OCI-LY3 (cell line): Measurements from ENCODE around the gene TVP23A.
"Not testable (repeated sequence)": the region's sequence is repeated elsewhere in the genome, so short reads cannot be mapped to it uniquely, and the experiment has no call there.

Experiments
- H2AFZ ChIP-seq: fragments of 200-600, 300-600 bp; shearing (Covaris generic); 2 replicates; pipeline ENCODE4 v1.6.0; 2014; ENCODE audit warnings: antibody characterized with exemption, low read depth, low read length
- H3K27ac ChIP-seq: fragments of 200-600, 300-600 bp; sonication (generic); 2 replicates; pipeline ENCODE4 v1.5.1; 2014; ENCODE audit warnings: mild to moderate bottlenecking, low read length, moderate library complexity, mixed read lengths
- H3K27me3 ChIP-seq: fragments of 200-600, 300-600 bp; sonication (generic); 2 replicates; pipeline ENCODE4 v1.6.1; 2014; ENCODE audit warnings: low read depth, low read length, mixed read lengths
- H3K36me3 ChIP-seq: fragments of 200-600, 300-600 bp; sonication (generic); replicated peaks from 2 replicates; pipeline ENCODE3; 2014; ENCODE audit warnings: low read depth, low read length, mixed read lengths
- H3K4me1 ChIP-seq: fragments of 300-600, 200-600 bp; sonication (generic); 2 replicates; pipeline ENCODE4 v1.6.1; 2014; ENCODE audit warnings: low read length, mixed read lengths
- H3K4me2 ChIP-seq: fragments of 200-600, 300-600 bp; sonication (generic); 2 replicates; pipeline ENCODE4 v1.6.1; 2014; ENCODE audit warnings: low read length, mixed read lengths
- H3K4me3 ChIP-seq: fragments of 300-600, 200-600 bp; sonication (generic); 2 replicates; pipeline ENCODE4 v1.5.1; 2014; ENCODE audit warnings: antibody characterized with exemption, mild to moderate bottlenecking, low read length, moderate library complexity
- H3K79me2 ChIP-seq: fragments of 300-600, 200-600 bp; shearing (Covaris generic); 2 replicates; pipeline ENCODE4 v1.6.1; 2014; ENCODE audit warnings: mild to moderate bottlenecking, low read length, mixed read lengths
- H3K9ac ChIP-seq: fragments of 300-600, 200-600 bp; shearing (Covaris generic); 2 replicates; pipeline ENCODE4 v1.6.0; 2014; ENCODE audit warnings: mild to moderate bottlenecking, low read length, moderate library complexity
- H3K9me3 ChIP-seq: fragments of 200-600, 300-600 bp; shearing (Covaris generic); 2 replicates; pipeline ENCODE4 v1.6.1; 2014; ENCODE audit warnings: low read length, mixed read lengths; ENCODE audit not compliant: insufficient read depth
- H4K20me1 ChIP-seq: fragments of 200-600, 300-600 bp; sonication (generic); 2 replicates; pipeline ENCODE4 v1.6.1; 2016; ENCODE audit warnings: low read length, mixed read lengths; ENCODE audit not compliant: insufficient read depth
- CTCF ChIP-seq: fragments of 200-600, 300-600 bp; sonication (generic); IDR thresholded peaks from 2 replicates; pipeline ENCODE4 v1.5.1; 2014; ENCODE audit warnings: antibody characterized with exemption, low read length, low read depth
- EZH2phosphoT487 ChIP-seq: fragments of 200-600 bp; shearing (Covaris generic); IDR thresholded peaks from 2 replicates; pipeline ENCODE4 v1.6.1; 2018; ENCODE audit warnings: antibody characterized with exemption, mixed run types, low read depth

TVP23A gene

GRCh38 chr16:10805334-10805733 lies 13.3 kb downstream of the TVP23A start:
- peaks cover 63% of the 10 kb centered on the region for H3K4me1 ChIP-seq
- H3K9ac ChIP-seq, result peak overlapping the region; percentile 57
- no peak overlapping the region for H2AFZ ChIP-seq
- H3K9me3 ChIP-seq, result 0 out of 2 replicates have a peak, but pooled peaks cover 3% of the 10 kb centered on the region
- H3K79me2 ChIP-seq, result no peaks in the 10 kb centered on the region
- H3K36me3 ChIP-seq, result peaks cover 3% of the 10 kb centered on the region
- H3K27me3 ChIP-seq, result no peaks in the 10 kb centered on the region
- TF ChIP-seq EZH2phosphoT487, result no peak
- H3K4me3 ChIP-seq, result 0 out of 2 replicates have a peak overlapping the region, but pooled peaks have one; percentile 4
- H3K4me2 ChIP-seq, result peak overlapping the region; percentile 38
- peak overlapping the region; percentile 87 for H3K27ac ChIP-seq
- H4K20me1 ChIP-seq, result no peaks in the 10 kb centered on the region

- H4K20me1 ChIP-seq, result no peaks in the 10 kb centered on the region
- H3K4me3 ChIP-seq, result no peak overlapping the region
- no peak overlapping the region for H3K4me2 ChIP-seq
Measured at GRCh38 chr16:10799736-10800135, 18.9 kb downstream of the TVP23A start.

GRCh38 chr16:10791048-10791447 lies 27.5 kb downstream of the TVP23A start:
- Histone ChIP-seq H3K27me3 (no peaks in the 10 kb centered on the region), H3K79me2 (no peaks in the 10 kb centered on the region), H2AFZ (no peak overlapping the region), H3K4me1 (peaks cover 27% of the 10 kb centered on the region), H3K36me3 (no peaks in the 10 kb centered on the region), H3K4me3 (no peak overlapping the region), H3K4me2 (no peak overlapping the region), H3K27ac (no peak overlapping the region), H4K20me1 (no peaks in the 10 kb centered on the region), H3K9me3 (no peaks in the 10 kb centered on the region), H3K9ac (no peak overlapping the region)
- TF ChIP-seq EZH2phosphoT487 (no peak), CTCF (no peak)

More at GRCh38 chr16:10799736-10800135, 18.9 kb downstream of the TVP23A start:
- H3K4me1 ChIP-seq, result peaks cover 12% of the 10 kb centered on the region
- H3K27ac ChIP-seq, result no peak overlapping the region
- H3K27me3 ChIP-seq, result no peaks in the 10 kb centered on the region
- H3K9me3 ChIP-seq, result no peaks in the 10 kb centered on the region
- H2AFZ ChIP-seq, result no peak overlapping the region
- no peak for TF ChIP-seq EZH2phosphoT487
- TF ChIP-seq CTCF, result no peak
- H3K36me3 ChIP-seq, result peaks cover 2% of the 10 kb centered on the region
- no peak overlapping the region for H3K9ac ChIP-seq
- H3K79me2 ChIP-seq, result no peaks in the 10 kb centered on the region

- not testable (repeated sequence) for H3K4me2 ChIP-seq
Measured at GRCh38 chr16:10788630-10789029, 30.0 kb downstream of the TVP23A start.

GRCh38 chr16:10787304-10787703 lies 31.3 kb downstream of the TVP23A start:
- H3K36me3 ChIP-seq, result no peaks in the 10 kb centered on the region
- no peaks in the 10 kb centered on the region for H3K79me2 ChIP-seq
- peaks cover 20% of the 10 kb centered on the region for H3K4me1 ChIP-seq
- no peak overlapping the region; the same call in 1 of the 2 replicates for H3K9ac ChIP-seq
- peak overlapping the region; percentile 66; the same call in 1 of the 2 replicates for H2AFZ ChIP-seq
- H3K4me3 ChIP-seq, result peak overlapping the region; percentile 49
- no peaks in the 10 kb centered on the region for H3K9me3 ChIP-seq
- peak overlapping the region; percentile 53 for H3K4me2 ChIP-seq
- no peak for TF ChIP-seq EZH2phosphoT487
- no peak for TF ChIP-seq CTCF
- peak overlapping the region; percentile 43 for H3K27ac ChIP-seq
- no peaks in the 10 kb centered on the region for H4K20me1 ChIP-seq
- H3K27me3 ChIP-seq, result no peaks in the 10 kb centered on the region; the same call in 1 of the 2 replicates

More at GRCh38 chr16:10788630-10789029, 30.0 kb downstream of the TVP23A start:
- H3K4me3 ChIP-seq, H3K9me3 ChIP-seq, H3K79me2 ChIP-seq, H3K27me3 ChIP-seq, H3K27ac ChIP-seq, H3K9ac ChIP-seq, H3K36me3 ChIP-seq, H4K20me1 ChIP-seq, H2AFZ ChIP-seq: not testable (repeated sequence)
- H3K4me1 ChIP-seq, result peaks cover 20% of the 10 kb centered on the region
